GM12873 (cell line): ENCODE data around the gene STARD9.

Source experiments
- CTCF ChIP-seq: IDR thresholded peaks from 2 replicates; pipeline ENCODE4 v1.5.1; 2012; ENCODE audit warnings: low read depth, mild to moderate bottlenecking, moderate library complexity, low read length, control low read depth; ENCODE audit not compliant: insufficient read depth; ENCODE audit errors: missing control alignments

STARD9 gene

GRCh38 chr15:42593143-42593542 lies 17.7 kb downstream of the STARD9 start:
- TF ChIP-seq CTCF, result no peak

DNA sequence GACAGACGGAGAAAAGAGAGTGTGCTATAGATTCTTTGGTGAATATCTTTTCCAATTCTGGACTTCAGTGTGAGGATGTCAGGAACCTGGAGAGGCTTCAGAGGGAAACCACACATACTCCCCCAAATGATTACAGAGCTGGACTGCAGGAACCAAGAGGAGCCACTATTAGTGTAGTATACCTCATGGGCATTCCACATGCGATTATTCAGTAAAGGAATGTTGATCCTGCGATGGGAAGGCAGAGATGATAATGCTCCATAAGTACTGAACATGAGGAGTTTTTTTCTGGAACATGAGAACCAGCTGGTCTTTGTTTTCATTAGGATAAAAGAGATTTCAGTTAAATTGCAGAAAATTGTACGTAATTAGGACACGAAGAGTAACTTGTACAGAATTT lies 18.7 kb downstream of the STARD9 start:
- no peak for TF ChIP-seq CTCF

DNA sequence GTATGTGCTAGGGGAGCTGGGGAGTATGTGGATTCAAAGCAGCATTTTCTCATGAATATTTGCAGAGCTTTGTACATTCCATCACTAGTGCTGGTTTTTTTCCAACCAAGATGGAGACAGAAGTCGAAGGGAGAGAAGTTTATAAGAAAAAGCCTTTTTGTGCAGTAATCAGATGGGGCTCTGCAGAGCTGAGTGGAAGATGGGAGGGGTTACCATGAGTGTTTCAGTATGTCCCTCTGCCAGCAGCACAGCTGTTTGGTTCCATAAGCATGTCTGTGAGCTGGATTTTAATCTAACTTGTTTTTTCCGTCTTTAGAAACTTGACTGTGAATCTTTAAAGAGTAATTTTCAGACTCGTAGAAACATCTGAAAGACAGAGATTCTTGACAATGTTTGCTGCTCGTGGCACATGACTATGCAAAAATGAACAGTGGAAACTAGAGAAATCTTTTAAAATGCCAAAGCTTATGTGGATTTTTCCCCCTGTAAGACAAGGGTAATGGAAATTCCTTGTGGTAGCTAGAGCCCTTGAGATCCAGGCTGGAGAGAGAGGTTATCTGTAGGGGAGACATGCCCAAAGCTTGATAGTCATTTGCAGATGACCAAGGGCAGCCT lies 20.3 kb downstream of the STARD9 start:
- TF ChIP-seq CTCF, result no peak

DNA sequence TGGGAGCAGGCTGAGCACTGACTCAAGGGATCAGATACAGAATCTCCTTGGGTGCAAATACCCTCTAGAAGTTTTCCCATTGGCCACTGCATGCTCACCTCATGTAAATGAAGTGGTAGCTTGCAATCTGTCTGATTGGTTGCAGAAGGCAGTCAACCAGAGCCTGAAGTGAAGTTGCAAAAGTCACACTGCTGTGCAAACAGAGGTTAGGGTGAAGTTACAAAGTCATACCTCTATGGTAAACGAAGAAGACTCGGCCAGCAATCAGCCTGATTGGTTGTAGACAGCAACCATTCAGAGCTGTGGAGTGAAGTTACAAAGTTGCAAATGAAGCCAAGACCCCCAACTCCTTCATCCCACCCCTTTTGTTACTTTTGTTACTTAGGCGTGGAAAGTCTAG lies 27.1 kb downstream of the STARD9 start:
- TF ChIP-seq CTCF, result no peak

- no peak for TF ChIP-seq CTCF
Measured at GRCh38 chr15:42603978-42604377, 28.6 kb downstream of the STARD9 start.

GRCh38 chr15:42604894-42605744 lies 29.7 kb downstream of the STARD9 start:
- TF ChIP-seq CTCF, result no peak

DNA sequence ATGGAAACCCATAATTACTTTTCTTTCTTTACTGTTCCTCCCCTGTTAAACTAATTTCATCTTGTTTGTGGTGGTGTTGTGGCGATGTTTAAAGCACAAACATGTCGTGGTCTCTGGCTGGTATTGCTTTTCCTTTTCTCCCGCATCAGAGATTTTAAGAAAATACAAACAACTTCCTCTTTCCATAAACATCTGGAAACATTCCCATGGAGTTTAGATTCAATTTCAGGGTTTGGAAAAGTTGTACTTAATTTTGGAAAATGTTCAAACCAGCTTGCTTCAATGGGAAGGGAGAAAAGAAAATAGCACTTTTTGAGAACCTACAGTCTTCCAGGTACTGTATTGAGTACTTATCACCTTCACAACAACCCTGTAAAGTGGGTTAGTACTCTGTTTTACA lies 30.4 kb downstream of the STARD9 start:
- no peak for TF ChIP-seq CTCF
